Adipocyte (in vitro differentiated cells): ENCODE measurements around the gene AFF3.

Experiments used
- DNase-seq: peaks from one replicate; pipeline ENCODE4 v3.0.0-alpha.2; 2015; ENCODE audit warnings: low read depth
- H3K27me3 ChIP-seq: replicated peaks from 2 replicates; pipeline ENCODE4 v1.7.0; 2013; ENCODE audit warnings: mild to moderate bottlenecking, low read length, moderate library complexity; ENCODE audit not compliant: control insufficient read depth, insufficient read depth
- H3K36me3 ChIP-seq: 2 replicates; pipeline ENCODE4 v1.7.0; 2013; ENCODE audit warnings: low read length, mild to moderate bottlenecking, moderate library complexity; ENCODE audit not compliant: control insufficient read depth, insufficient read depth, severe bottlenecking
- H3K4me1 ChIP-seq: 2 replicates; pipeline ENCODE4 v1.7.0; 2013; ENCODE audit warnings: mild to moderate bottlenecking, low read length, moderate library complexity; ENCODE audit not compliant: control insufficient read depth, insufficient read depth
- H3K4me3 ChIP-seq: 2 replicates; pipeline ENCODE4 v1.7.0; 2013; ENCODE audit warnings: mild to moderate bottlenecking, low read length, moderate library complexity
- H3K9ac ChIP-seq: 2 replicates; pipeline ENCODE4 v1.7.0; 2013; ENCODE audit warnings: mild to moderate bottlenecking, low read length, moderate library complexity
- H3K9me3 ChIP-seq: 2 replicates; pipeline ENCODE4 v1.7.0; 2013; ENCODE audit warnings: mild to moderate bottlenecking, low read length, moderate library complexity; ENCODE audit not compliant: control insufficient read depth

AFF3 gene, protein sequence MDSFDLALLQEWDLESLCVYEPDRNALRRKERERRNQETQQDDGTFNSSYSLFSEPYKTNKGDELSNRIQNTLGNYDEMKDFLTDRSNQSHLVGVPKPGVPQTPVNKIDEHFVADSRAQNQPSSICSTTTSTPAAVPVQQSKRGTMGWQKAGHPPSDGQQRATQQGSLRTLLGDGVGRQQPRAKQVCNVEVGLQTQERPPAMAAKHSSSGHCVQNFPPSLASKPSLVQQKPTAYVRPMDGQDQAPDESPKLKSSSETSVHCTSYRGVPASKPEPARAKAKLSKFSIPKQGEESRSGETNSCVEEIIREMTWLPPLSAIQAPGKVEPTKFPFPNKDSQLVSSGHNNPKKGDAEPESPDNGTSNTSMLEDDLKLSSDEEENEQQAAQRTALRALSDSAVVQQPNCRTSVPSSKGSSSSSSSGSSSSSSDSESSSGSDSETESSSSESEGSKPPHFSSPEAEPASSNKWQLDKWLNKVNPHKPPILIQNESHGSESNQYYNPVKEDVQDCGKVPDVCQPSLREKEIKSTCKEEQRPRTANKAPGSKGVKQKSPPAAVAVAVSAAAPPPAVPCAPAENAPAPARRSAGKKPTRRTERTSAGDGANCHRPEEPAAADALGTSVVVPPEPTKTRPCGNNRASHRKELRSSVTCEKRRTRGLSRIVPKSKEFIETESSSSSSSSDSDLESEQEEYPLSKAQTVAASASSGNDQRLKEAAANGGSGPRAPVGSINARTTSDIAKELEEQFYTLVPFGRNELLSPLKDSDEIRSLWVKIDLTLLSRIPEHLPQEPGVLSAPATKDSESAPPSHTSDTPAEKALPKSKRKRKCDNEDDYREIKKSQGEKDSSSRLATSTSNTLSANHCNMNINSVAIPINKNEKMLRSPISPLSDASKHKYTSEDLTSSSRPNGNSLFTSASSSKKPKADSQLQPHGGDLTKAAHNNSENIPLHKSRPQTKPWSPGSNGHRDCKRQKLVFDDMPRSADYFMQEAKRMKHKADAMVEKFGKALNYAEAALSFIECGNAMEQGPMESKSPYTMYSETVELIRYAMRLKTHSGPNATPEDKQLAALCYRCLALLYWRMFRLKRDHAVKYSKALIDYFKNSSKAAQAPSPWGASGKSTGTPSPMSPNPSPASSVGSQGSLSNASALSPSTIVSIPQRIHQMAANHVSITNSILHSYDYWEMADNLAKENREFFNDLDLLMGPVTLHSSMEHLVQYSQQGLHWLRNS (N-terminal part only)

DNA sequence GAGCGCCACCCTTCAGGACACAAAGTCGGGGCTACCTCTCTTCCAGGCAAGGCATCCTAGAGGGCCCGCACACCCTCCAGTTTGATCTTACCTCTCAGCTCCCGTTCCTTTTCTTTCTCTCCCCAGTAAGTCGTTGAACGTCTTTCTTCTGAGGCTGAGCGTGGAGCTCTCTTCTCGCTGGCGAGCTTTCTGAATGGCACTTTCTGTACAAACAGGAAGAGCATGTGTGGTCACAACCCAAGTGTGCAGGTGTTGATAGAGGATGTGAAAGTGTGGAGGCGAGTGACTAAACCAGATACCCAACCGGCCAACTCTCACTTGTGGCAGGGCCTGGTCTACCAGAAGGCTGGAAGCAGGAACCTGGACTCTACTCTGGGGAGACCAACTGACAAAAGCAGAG is at the start of gene AFF3:
AFF3 (minus strand) TSS at position 198 of the 400 bp plus-strand sequence. CDS start 38,136 bp downstream, outside the sequence.
- no peaks in the 10 kb centered on the region for H3K9me3 ChIP-seq
- no peaks in the 10 kb centered on the region for H3K36me3 ChIP-seq
- H3K4me3 ChIP-seq: no peak within 1 kb of the TSS
- no peaks in the 10 kb centered on the region for H3K4me1 ChIP-seq
- no peaks in the 10 kb centered on the region for H3K27me3 ChIP-seq
- no peak within 1 kb of the TSS for H3K9ac ChIP-seq
- DNase-seq: no peak

DNA sequence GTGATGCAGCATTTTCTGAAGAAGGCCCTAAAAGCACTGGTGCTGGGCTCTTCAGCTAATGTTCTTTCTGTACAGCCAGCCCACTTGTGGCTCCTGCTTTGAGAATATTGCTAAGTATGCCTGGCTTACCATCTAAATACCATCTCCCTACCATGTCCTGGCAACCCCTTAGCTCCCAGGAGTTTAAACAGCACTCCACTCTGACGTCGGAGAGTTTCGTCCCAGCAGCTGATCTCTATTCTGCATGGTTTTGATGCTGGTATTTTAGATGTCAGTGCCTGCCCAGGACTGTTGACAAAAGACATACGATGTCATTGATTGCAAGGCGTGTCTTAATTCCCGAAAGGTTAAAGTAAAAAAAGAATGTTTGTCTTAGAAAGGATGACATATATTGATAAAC is 47.0 kb upstream of the AFF3 start:
- no peaks in the 10 kb centered on the region for H3K9me3 ChIP-seq
- no peak overlapping the region for H3K4me3 ChIP-seq
- H3K4me1 ChIP-seq: peaks cover 28% of the 10 kb centered on the region
- H3K36me3 ChIP-seq: no peaks in the 10 kb centered on the region
- H3K9ac ChIP-seq: no peak overlapping the region
- H3K27me3 ChIP-seq: peaks cover 3% of the 10 kb centered on the region
- DNase-seq: no peak

DNA sequence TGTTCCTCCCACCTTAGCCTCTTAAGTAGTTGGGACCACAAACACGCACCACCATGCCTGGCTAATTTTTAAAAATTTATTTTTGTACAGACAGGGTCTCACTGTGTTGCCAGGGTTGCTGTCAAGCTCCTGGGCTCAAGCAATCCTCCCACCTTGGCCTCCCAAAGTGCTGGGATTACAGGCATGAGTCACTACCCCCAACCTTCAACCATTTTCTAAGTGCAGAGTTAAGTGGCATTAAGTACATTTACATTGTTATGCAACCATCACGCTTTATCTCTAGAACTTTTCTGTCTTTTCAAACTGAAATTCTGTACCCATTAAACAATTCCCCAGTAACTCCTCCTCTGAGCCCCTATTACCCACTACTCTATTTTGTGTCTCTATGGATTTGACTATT is 45.9 kb upstream of the AFF3 start:
- no peaks in the 10 kb centered on the region for H3K36me3 ChIP-seq
- H3K4me1 ChIP-seq: peaks cover 23% of the 10 kb centered on the region
- no peak overlapping the region for H3K4me3 ChIP-seq
- H3K9me3 ChIP-seq: no peaks in the 10 kb centered on the region
- DNase-seq: no peak
- peaks cover 3% of the 10 kb centered on the region for H3K27me3 ChIP-seq
- H3K9ac ChIP-seq: no peak overlapping the region

DNA sequence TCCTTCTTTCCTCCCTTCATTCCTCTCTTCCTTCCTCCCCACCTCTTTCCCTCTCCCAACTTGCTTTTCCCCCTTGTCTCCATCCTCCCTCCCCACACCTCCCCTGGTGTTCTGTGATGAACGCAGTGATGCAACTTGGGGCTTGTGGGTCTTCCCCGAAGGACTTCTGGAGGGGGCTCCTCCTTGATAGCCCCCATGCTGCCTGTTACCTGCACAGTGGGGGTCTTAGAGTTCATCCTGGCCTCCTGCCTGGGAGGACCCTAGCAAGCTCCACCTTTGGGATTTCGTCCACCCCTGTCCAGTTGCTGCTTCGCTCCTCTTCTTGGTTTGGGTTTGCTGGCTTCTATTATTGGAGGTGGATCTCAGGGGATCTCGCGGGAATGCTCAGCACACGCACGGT is 43.7 kb upstream of the AFF3 start:
- Histone ChIP-seq H3K36me3 (no peaks in the 10 kb centered on the region), H3K4me1 (peaks cover 8% of the 10 kb centered on the region), H3K27me3 (peaks cover 3% of the 10 kb centered on the region), H3K9ac (no peak overlapping the region), H3K4me3 (no peak overlapping the region), H3K9me3 (no peaks in the 10 kb centered on the region)
- no peak for DNase-seq

DNA sequence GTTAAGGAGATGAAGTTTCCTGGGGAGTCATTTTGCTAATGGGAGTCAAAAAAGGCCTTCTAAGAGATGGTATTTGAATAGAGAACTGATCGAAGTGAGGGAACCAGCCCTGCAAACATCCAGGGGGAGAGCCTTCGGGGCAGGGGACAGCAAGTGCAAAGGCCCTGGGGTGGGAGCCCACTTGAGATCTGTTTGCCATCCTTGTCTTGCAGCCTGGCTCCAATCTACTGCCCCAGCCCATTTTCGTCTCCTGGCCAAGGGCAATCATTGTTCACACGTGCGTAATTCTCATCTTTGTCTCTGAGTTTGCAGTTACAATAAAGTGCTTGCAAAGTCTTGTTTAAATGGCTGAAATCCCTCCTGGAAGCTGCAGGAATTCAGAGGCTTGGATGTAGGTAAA is 43.1 kb upstream of the AFF3 start:
- Histone ChIP-seq H3K4me1 (peaks cover 8% of the 10 kb centered on the region), H3K9ac (no peak overlapping the region), H3K36me3 (no peaks in the 10 kb centered on the region), H3K9me3 (no peaks in the 10 kb centered on the region), H3K4me3 (no peak overlapping the region), H3K27me3 (peaks cover 3% of the 10 kb centered on the region)
- DNase-seq: no peak

DNA sequence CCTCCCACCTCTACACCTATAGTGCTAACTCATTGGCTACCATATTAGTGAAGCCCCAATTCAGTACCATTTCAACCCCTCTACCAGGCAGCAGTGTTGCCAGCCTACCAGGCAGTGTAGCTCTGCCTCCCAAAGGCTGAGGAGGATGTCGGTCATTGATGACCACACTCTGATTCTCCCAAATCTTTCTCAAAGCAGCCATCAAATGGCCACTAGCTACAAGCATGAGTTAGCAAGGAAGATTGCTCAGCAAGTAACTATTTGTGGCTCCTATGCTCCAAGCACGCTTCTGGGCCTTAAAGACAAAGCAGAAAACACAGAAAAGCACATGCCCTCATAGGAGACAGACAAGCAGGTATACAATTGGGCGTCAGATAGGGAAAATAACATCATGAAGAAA is 42.7 kb upstream of the AFF3 start:
- Histone ChIP-seq H3K9me3 (no peaks in the 10 kb centered on the region), H3K36me3 (no peaks in the 10 kb centered on the region), H3K4me3 (no peak overlapping the region), H3K27me3 (peaks cover 3% of the 10 kb centered on the region), H3K9ac (no peak overlapping the region), H3K4me1 (peaks cover 8% of the 10 kb centered on the region)
- no peak for DNase-seq

DNA sequence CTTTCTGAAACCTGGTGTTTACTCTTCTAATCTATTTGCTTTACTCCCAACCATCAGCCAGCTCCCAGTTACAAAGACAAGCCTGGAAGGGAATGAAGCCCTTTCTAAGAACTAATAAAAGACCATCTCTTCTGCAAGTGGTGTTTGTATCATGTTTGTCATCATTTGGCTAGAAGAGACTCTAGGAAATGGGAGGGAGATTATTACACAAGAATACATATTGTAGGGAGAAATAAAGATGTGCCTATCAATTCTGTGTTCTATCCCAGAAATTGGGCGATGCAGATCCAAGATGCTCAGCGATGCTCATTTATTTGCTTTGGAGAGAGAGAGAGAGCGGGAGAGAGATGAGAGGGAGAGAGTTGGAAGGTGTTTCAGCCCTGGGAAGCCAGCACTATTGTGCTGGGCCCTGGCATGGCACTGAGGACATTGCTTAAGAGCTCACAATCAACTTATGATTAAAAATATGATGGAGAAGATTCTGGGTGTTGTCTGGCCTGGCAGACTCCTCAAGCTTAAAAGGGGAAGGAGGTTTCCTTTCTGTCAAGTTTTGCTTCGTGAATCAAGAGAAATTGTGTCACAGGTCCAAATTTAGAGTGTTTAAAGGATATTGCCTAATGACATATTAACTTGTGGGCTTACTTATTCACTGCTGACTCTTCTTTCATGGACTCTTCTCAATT is 41.8 kb upstream of the AFF3 start:
- peaks cover 5% of the 10 kb centered on the region for H3K27me3 ChIP-seq
- H3K36me3 ChIP-seq: no peaks in the 10 kb centered on the region
- no peak overlapping the region for H3K4me3 ChIP-seq
- no peak for DNase-seq
- H3K9ac ChIP-seq: no peak overlapping the region
- H3K9me3 ChIP-seq: no peaks in the 10 kb centered on the region
- H3K4me1 ChIP-seq: peaks cover 8% of the 10 kb centered on the region

DNA sequence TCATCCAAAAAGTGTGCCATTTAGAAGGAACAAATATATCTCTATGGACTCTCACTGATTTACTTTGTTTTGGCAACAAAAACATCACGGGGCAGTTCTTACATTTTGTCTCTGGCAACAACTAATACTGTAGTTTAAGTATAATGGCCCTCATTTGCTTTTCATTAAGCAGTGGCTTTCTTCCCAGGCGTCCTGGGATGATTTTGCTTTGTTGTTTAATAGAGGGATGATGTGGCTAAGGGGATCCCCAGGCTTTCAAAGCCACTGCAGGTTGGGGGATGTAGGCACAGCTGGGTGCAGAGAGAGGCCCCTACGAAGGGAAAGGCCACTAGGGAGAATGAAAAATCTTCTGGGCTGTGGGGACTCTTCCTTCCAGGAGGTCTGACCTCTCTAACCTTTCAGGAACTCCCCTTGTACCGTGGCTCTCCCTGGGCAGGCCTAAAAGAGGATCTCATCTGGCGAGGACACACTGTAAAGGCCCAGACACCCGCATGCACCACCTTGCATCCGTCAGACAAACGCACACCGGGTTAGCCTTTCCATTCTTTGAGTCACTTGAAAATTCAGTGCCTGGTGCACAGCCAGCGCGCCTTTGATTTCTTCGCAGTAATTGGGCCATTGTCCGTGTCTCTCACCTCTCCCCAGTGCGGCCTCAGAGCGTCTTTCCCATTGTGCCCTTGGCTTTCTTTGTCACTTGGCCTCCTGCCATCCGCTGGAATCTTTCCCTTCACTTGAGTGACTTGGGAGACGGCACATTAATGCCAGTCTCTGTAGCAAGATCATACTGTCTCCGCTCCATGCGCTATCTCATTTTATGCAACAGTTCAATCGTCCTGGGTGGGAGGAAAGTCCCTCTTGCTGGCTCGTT is 40.3 kb upstream of the AFF3 start:
- no peak overlapping the region for H3K4me3 ChIP-seq
- DNase-seq: peak; percentile 32
- H3K9ac ChIP-seq: no peak overlapping the region
- H3K4me1 ChIP-seq: peaks cover 8% of the 10 kb centered on the region
- no peaks in the 10 kb centered on the region for H3K9me3 ChIP-seq
- H3K27me3 ChIP-seq: peaks cover 5% of the 10 kb centered on the region
- no peaks in the 10 kb centered on the region for H3K36me3 ChIP-seq

DNA sequence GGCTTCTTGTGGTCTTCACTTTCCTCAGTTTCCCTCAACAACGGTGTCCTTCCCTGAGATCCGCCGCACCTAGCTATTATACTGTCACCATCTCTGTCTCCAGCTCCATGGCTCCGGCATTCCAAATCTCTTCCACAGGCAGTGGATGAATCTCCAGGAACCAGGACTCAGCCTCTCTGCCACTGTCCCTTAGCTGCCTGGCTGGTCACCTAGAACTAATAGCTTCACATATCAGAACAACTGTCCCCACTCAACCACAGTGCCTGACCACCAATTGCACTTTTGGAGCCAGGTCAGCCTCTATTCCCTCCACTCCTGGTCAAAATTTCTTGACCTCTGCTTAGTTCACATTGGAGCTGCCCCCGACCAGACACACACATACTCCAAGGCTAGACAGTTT is 38.1 kb upstream of the AFF3 start:
- H3K9me3 ChIP-seq: no peaks in the 10 kb centered on the region

DNA sequence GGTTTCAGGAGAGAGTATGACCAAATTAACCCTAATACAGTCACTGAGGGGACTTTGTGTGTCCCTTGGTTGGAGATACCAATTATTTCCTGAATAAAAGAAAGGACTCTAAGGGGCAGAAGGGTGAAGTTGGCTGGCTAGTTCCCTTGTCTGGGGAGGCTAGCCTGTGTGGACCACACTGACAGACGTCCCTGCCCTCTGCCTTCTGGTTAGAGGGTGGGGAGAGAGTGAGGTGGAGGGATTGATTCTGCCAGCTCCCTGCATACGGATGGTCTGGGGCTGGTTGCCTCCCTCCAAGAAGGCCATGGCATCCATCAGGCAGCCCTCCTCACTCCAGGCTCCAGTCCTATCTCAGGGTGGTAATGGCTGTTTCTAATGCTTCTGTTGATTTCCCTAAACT is 37.4 kb upstream of the AFF3 start:
- peaks cover 5% of the 10 kb centered on the region for H3K27me3 ChIP-seq
- no peaks in the 10 kb centered on the region for H3K36me3 ChIP-seq
- H3K9me3 ChIP-seq: no peaks in the 10 kb centered on the region
- DNase-seq: no peak
- peaks cover 7% of the 10 kb centered on the region for H3K4me1 ChIP-seq
- no peak overlapping the region for H3K9ac ChIP-seq
- no peak overlapping the region for H3K4me3 ChIP-seq

More for the DNA sequence above, 38.1 kb upstream of the AFF3 start:
- H3K4me1 ChIP-seq: peaks cover 8% of the 10 kb centered on the region
- no peak overlapping the region for H3K9ac ChIP-seq
- no peak overlapping the region for H3K4me3 ChIP-seq
- H3K36me3 ChIP-seq: no peaks in the 10 kb centered on the region
- DNase-seq: no peak
- peaks cover 5% of the 10 kb centered on the region for H3K27me3 ChIP-seq
